Uterus (tissue), 4 donors: Measurements from ENCODE around the gene SLC4A2. TPM values are rescaled to one million over a fixed set of nuclear protein-coding genes. Genes with fewer than 3 reads are reported as not detected.
"Not testable (repeated sequence)": the region's sequence is repeated elsewhere in the genome, so short reads cannot be mapped to it uniquely, and the experiment has no call there.

Experiments
- DNase-seq, 2 donors: peaks; one replicate each; pipeline ENCODE4 v3.0.0-alpha.2; 2019 to 2020
- H3K27ac ChIP-seq, 2 donors: fragments of 200-600 bp; sonication (generic); 1 replicate in 1 of 2; 2 replicates in 1 of 2; pipeline ENCODE4 v1.5.1; 2016 to 2018
- H3K27me3 ChIP-seq, 2 donors: fragments of 200-600 bp; sonication (generic); one replicate each; pipeline ENCODE4 v1.5.1; 2018 to 2019; ENCODE audit warnings: control low read depth in 1 of 2
- H3K36me3 ChIP-seq, 2 donors: fragments of 200-600 bp; sonication (generic); one replicate each; pipeline ENCODE4 v1.5.1; 2019; ENCODE audit warnings: control low read depth in 1 of 2
- H3K4me1 ChIP-seq, 2 donors: fragments of 200-600 bp; sonication (generic); one replicate each; pipeline ENCODE4 v1.5.1; 2018 to 2019; ENCODE audit warnings: control low read depth in 1 of 2
- H3K4me3 ChIP-seq, 2 donors: fragments of 200-600 bp; sonication (generic); 1 replicate in 1 of 2; 2 replicates in 1 of 2; pipeline ENCODE4 v1.5.1; 2018 to 2019; ENCODE audit warnings: mild to moderate bottlenecking in 1 of 2
- H3K9me3 ChIP-seq, 2 donors: fragments of 200-600 bp; sonication (generic); one replicate each; pipeline ENCODE4 v1.5.1; 2019; ENCODE audit warnings: control low read depth in 1 of 2
- CTCF ChIP-seq, 4 experiments: fragments of 200-600 bp in 2 of 4; fragments of 450-650 bp in 2 of 4; sonication (generic) in 2 of 4; IDR thresholded peaks; one replicate each; pipeline ENCODE4 v1.5.1; 2016 to 2019; ENCODE audit warnings: antibody characterized with exemption in 4 of 4, mild to moderate bottlenecking in 2 of 4, moderate library complexity in 1 of 4
- POLR2A ChIP-seq, 2 donors: fragments of 450-650 bp; IDR thresholded peaks; one replicate each; pipeline ENCODE4 v1.6.1; 2016; ENCODE audit warnings: antibody characterized with exemption in 2 of 2, mild to moderate bottlenecking in 1 of 2, moderate library complexity in 1 of 2
- intact Hi-C: fragments of 100-400 bp; cut with DNase I; formaldehyde crosslinking; loops from one replicate; pipeline ENCODE4 v1.15.1; 2023; ENCODE audit warnings: low total_unique reads
- total RNA-seq, 4 donors: library from RNA; depleted of rRNA in 3 of 4; stranded (reverse); fragments of >200 nt in 3 of 4; gene quantifications; one replicate each; pipeline versions ENCODE4 v1.1.0 to v1.2.4, GENCODE V29; 2014 to 2023
- donor health status: DM: yes; HTN: yes; CAD: no.

The SLC4A2 gene
- total RNA-seq, 4 donors from 2014 or later = 37.4 to 177 (median 88.6) TPM

- Histone ChIP-seq H3K4me3 (no peak within 1 kb of the TSS), H3K36me3 (no peaks in the 10 kb centered on the region), H3K27me3 (no peaks in the 10 kb centered on the region), H3K4me1 (peaks cover 0 to 5% of the 10 kb centered on the region in 2 donors), H3K9me3 (no peaks in the 10 kb centered on the region), H3K27ac (no peak within 1 kb of the TSS)
- no peak for DNase-seq
- intact Hi-C loops = loop anchor here (10.0 kb wide), 1 partner anchor 90 kb away; no protein-coding TSS in a partner anchor
- TF ChIP-seq POLR2A (IDR thresholded peaks at IDR 0.05) (no peak), CTCF (IDR thresholded peaks at IDR 0.05) (no peak)
These were observed 34.8 kb upstream of the SLC4A2 start, which contains the start of gene ATG9B for GRCh38 chr7:151024435-151025056. Gene ATG9B, minus strand, starts transcription at chr7:151024494. Its CDS starts 71 bp downstream, at chr7:151024423.

GRCh38 chr7:151025924-151026671 is 33.3 kb upstream of the SLC4A2 start:
- H3K36me3 ChIP-seq = no peaks in the 10 kb centered on the region
- intact Hi-C loops = loop anchor here (10.0 kb wide), 1 partner anchor 89 kb away; no protein-coding TSS in a partner anchor
- no peak for TF ChIP-seq CTCF (IDR thresholded peaks at IDR 0.05)
- no peak for TF ChIP-seq POLR2A (IDR thresholded peaks at IDR 0.05)
- no peak for DNase-seq
- H3K27me3 ChIP-seq = no peaks in the 10 kb centered on the region
- H3K4me1 ChIP-seq = peaks cover 0 to 5% of the 10 kb centered on the region in 2 donors
- H3K4me3 ChIP-seq = no peak overlapping the region
- no peaks in the 10 kb centered on the region for H3K9me3 ChIP-seq
- no peak overlapping the region for H3K27ac ChIP-seq

- intact Hi-C loops = loop anchor here (10.0 kb wide), 1 partner anchor 88 kb away; no protein-coding TSS in a partner anchor
- not testable (repeated sequence) for H3K4me3 ChIP-seq, H3K27me3 ChIP-seq, H3K36me3 ChIP-seq, H3K9me3 ChIP-seq, H3K4me1 ChIP-seq, DNase-seq
- peak overlapping the region; percentile 70 to 82 for H3K27ac ChIP-seq
These were observed 32.3 kb upstream of the SLC4A2 start for GRCh38 chr7:151026771-151027727.

- H3K9me3 ChIP-seq, H3K4me1 ChIP-seq, DNase-seq, H3K36me3 ChIP-seq, H3K27me3 ChIP-seq: not testable (repeated sequence)
- H3K27ac ChIP-seq = peak overlapping the region; percentile 70 to 82
- H3K4me3 ChIP-seq = peak overlapping the region; percentile 69
- intact Hi-C loops = loop anchor here (10.0 kb wide), 1 partner anchor 87 kb away; no protein-coding TSS in a partner anchor
These were observed 31.7 kb upstream of the SLC4A2 start for GRCh38 chr7:151027728-151028130.

GRCh38 chr7:151028131-151028947 is 31.1 kb upstream of the SLC4A2 start, which contains the start of gene ABCB8:
Gene ABCB8, plus strand, starts transcription at chr7:151028450. Its CDS starts 66 bp downstream, at chr7:151028516.
- Histone ChIP-seq H3K36me3 (no peaks in the 10 kb centered on the region), H3K27ac (peak within 1 kb of the TSS; percentile 78 to 82), H3K9me3 (no peaks in the 10 kb centered on the region), H3K27me3 (no peaks in the 10 kb centered on the region), H3K4me3 (peak within 1 kb of the TSS; percentile 69), H3K4me1 (peaks cover 0 to 5% of the 10 kb centered on the region in 2 donors)
- DNase-seq = peak; percentile 98 to 100
- TF ChIP-seq POLR2A (IDR thresholded peaks at IDR 0.05) = peak; percentile 31 to 59
- peak; percentile 45 to 53 (median 46) for TF ChIP-seq CTCF (IDR thresholded peaks at IDR 0.05)
- intact Hi-C loops = loop anchor here (10.0 kb wide), 1 partner anchor 86 kb away; no protein-coding TSS in a partner anchor
